Caki2 (cell line): Measurements from ENCODE around the gene SPG21. TPM values are rescaled to one million over a fixed set of nuclear protein-coding genes. Genes with fewer than 3 reads are reported as not detected.

Experiments
- DNase-seq: peaks from one replicate; pipeline ENCODE4 v3.0.0-alpha.2; 2015; ENCODE audit warnings: low read depth
- in situ Hi-C: cut with HindIII; loops from 2 replicates; pipeline ENCODE4 v1.10.0; 2016; ENCODE audit warnings: low sequenced_read_pairs, low pct_unique_long_range_greater_than_20kb, mixed read lengths
- total RNA-seq: library from RNA; depleted of rRNA; stranded (reverse); fragments of >200 nt; shearing (Covaris generic); gene quantifications from 2 replicates; pipeline ENCODE4 v1.2.3, GENCODE V29; 2014; ENCODE audit warnings: low replicate concordance

Gene SPG21
- total RNA-seq, 1 experiment from 2014 or later, result 93.8 TPM

- no peak for DNase-seq
- in situ Hi-C loops, result no loop called here
Observed at GRCh38 chr15:64997745-64998375, 8.1 kb upstream of the SPG21 start.

- in situ Hi-C loops, result no loop called here
- DNase-seq, result no peak
Observed at GRCh38 chr15:64997066-64997465, 7.4 kb upstream of the SPG21 start.

DNA sequence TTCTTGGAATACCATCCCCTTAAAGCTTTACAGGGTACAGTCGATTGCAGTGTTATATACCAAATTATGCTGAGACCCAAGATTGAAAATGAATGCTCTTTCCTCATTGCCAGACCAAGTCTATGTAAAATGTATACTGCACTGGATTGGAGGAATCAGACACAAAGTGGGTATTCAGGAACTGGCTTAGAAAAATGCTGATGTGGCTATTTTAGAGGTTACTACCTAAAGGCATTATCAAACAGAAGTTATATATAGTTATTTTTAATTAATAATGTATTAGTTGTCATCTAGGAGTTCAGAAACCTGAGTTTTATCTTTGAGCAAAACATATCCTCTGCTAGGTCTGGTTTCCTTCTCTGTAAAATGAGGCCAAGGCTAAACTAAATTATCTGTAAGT lies 3.6 kb upstream of the SPG21 start:
- in situ Hi-C loops, result no loop called here
- no peak for DNase-seq

DNA sequence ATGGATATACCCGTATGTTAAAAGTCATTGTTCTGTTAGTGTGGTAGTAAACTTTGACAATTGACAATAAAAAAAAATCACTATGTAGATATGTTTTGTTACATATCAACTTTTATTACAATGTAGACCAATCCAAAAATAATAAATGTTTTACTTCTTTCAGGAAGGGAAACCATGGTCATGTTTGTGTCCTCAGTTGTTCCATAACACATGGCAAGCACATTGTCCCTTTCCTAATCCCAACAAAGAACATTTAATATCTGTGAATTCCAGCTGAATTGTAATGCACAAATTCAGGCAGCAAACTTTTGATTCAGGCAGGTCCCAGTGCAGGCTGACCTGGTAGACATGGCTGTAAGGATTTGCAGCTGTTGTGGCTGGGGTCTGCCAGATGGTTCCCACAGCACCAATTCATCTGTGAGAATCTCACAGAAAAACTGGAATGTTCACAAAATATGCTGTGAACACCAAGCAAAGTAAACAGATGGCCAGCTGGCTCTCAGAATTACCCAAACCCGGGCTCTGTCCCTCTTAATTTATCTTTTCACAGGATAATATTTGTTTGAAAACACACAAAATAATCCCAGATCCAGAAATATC lies 1.9 kb upstream of the SPG21 start:
- in situ Hi-C loops, result no loop called here
- DNase-seq, result no peak

- in situ Hi-C loops, result no loop called here
Observed at GRCh38 chr15:64990168-64990470, 405 bp upstream of the SPG21 start.

GRCh38 chr15:64987136-64987535 lies 2.6 kb downstream of the SPG21 start:
- in situ Hi-C loops, result no loop called here
- DNase-seq, result no peak

More at GRCh38 chr15:64990168-64990470, 405 bp upstream of the SPG21 start:
- no peak for DNase-seq

GRCh38 chr15:64985366-64986033 lies 4.2 kb downstream of the SPG21 start:
- in situ Hi-C loops, result no loop called here
- no peak for DNase-seq

DNA sequence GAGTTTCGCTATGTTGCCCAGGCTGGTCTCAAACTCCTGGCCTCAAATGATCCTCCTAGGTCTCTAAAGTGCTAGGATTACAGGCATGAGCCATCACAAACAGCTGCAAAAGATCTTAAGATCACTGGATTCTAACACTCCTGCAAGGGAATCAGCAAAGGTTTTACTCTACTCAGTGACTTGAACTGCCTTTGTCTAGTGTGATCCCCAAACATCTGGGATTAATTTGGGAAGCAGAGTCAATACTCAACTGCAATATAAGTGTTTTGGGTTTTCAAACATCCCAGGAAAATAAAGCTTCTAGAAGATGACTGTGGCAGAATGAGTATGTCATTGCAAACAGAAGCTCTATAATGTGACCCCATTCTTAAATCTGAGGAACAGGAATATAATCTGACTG lies 7.2 kb downstream of the SPG21 start:
- in situ Hi-C loops, result no loop called here

GRCh38 chr15:64981812-64982431 lies 7.8 kb downstream of the SPG21 start:
- in situ Hi-C loops, result no loop called here
- no peak for DNase-seq

More for the DNA sequence above, 7.2 kb downstream of the SPG21 start:
- DNase-seq, result no peak

DNA sequence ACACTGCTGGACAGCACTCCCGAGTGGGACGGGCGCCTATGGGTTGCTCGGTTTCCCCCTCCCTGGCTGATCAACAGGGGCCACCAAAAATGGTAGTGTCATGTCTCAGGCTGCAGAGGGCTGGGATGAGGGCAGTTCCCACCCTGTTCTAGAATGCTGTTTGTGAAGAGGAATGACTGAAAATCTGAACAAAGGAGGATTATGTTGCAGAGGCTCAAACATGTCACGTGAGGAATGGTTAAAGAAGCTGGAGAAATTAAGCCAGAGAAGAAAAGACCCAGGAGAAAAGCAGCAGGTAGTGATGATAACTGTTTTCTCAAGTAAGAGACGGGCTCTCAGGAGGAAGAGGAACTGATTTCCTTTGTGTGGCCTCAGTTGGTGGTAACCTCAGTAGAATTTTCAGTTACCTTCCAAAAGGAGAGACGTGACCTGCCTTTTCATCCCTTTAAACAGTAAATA lies 10.4 kb downstream of the SPG21 start:
- in situ Hi-C loops, result no loop called here

GRCh38 chr15:64975390-64975789 lies 14.3 kb downstream of the SPG21 start:
- no peak for DNase-seq
- in situ Hi-C loops, result no loop called here

More for the DNA sequence above, 10.4 kb downstream of the SPG21 start:
- no peak for DNase-seq

- DNase-seq, result no peak
- in situ Hi-C loops, result no loop called here
Observed at GRCh38 chr15:64970698-64971097, 19.0 kb downstream of the SPG21 start.

DNA sequence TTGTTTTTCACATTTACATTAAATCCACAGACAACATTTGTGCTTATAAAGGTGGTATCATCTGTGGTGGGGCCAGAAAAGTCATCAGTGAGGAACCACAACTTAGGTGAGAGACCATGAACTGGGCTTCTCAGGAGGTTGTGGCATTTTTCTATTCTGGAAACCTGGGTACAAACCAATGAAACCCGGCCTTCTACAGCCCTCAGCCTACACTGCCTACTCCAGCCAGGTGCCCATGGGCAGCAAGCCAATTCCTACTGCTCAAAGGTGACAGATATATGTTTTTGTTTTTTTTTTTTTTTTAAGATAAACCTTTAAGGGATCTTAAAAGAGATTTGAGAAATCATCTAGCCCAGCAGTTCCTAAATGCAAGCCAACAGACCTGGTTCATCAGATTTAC lies 20.3 kb downstream of the SPG21 start:
- DNase-seq, result no peak
- in situ Hi-C loops, result no loop called here

DNA sequence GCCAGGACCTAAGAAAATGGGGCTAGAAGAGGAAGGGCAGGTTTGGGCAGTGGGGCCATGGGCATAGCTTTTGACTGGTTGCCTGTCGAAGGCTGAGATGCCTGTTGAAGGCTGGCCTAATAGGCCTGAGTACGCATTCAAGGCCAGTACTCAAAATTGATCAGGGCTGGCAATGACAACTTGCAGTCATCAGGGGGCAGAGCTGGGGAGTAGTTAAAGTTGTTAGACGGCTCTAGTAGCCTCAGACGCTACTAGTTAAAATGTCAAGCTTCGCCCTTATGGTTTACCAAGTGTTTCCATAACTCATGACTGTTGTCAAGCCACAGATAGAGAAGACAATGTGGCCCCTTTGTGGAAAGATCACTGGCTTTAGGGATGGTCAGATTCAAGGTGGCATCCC lies 28.7 kb downstream of the SPG21 start:
- DNase-seq, result no peak
- in situ Hi-C loops, result no loop called here

DNA sequence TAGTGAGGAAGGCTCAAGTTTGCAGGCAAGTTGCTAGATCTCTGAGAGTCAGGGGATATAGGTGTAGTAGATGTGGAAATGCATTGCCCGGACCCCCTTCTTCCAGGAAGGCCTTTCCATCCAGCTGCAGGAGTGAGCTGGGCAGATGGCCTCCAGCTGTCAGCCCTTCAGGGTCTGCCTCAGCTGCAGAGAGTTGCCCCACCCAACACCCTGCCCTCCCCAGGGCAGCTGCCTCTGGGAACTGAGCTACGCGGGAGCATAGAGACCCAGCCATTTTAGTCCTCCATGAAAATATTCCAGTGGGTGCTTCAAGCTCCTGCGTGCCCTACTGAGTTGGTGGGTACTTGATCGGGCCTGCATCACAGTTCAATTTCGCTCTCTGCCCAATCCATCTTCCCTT lies 29.6 kb downstream of the SPG21 start:
- in situ Hi-C loops, result no loop called here
- no peak for DNase-seq

DNA sequence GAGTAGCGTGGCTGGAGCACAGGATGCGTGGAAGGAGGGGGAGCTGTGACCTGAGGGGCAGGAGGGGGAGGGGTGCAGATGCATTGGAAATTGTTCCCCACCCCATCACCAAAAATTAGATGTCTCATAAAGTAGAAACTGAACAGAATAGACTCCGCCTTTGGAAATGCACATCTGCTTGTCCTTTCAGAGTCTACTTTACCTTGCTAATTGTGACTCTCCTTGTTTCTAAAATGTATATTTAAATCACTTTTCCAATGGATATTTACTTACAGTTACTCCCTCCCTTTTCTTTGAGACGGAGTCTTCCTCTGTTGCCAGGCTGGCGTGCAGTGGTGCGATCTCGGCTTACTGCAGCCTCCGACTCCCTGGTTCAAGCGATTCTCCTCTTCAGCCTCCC lies 30.6 kb downstream of the SPG21 start:
- no peak for DNase-seq
- in situ Hi-C loops, result no loop called here

DNA sequence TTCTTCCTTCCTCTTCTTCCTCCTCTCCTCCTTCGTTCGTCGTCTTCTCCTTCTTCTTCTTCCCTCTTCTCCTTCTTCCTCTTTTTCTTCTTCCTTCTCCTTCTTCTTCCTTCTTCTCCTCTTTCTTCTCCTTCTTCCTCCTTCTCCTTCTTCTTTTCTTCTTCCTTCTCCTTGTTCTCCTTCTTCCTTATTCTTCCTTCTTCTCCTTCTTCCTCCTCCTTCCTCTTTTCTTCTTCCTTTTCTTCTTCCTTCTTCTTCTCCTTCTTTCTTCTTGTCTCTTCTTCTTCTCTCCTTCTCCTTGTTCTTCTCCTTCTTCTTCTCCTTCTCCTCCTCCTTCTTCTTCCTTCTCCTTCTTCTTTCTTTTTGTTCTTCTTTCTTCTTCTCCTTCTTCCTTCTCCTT lies 35.3 kb downstream of the SPG21 start:
- in situ Hi-C loops, result no loop called here
- DNase-seq, result no peak

GRCh38 chr15:64951777-64952418 lies 37.8 kb downstream of the SPG21 start:
- in situ Hi-C loops, result no loop called here

GRCh38 chr15:64950888-64951287 lies 38.8 kb downstream of the SPG21 start:
- no peak for DNase-seq
- in situ Hi-C loops, result no loop called here

More at GRCh38 chr15:64951777-64952418, 37.8 kb downstream of the SPG21 start:
- no peak for DNase-seq
